ENCODE measurements around the gene CFAP57.
A peak's percentile ranks its signal among the peaks of the same experiment; 100 is the strongest.

Gene CFAP57

DNA sequence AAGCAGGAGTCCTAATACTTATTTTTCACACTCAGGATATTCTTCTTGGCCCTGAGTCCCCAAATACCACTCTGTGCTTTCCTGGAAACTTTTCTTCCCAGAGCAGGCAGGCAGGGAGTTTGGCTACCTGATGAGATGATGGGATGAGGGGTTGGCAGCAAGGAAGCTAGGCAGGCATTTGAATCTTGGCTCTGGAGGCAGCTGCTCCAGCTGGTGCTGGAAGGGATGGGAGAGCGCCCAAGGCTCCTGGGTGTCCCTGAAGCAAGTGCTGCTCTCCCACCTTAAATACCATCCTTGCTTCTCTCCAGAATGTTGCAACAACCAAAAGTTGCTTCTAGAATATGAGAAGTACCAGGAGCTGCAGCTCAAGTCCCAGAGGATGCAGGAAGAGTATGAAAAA, 49.7 kb downstream of the CFAP57 start:
- DNase-seq = no peak

DNA sequence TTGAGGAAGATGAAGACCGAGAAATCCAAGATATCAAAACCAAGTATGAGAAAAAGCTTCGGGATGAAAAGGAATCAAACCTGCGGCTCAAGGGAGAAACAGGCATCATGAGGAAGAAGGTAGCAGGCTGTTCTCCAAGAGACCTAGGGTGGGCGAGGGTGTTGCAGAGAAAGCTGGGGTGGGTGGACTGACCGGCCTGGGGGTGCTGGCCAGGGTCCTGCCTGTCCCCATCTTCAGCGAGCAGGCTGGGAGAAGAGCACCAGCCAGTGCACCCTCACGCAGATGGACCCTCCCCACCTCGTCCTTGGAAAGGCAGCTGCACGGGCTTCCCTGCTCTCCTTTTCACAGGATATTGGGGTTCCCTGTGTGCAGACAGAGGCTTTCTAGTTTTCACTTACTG, 50.7 kb downstream of the CFAP57 start:
- DNase-seq = no peak
- intact Hi-C loops (cut with DNase I) = loop anchor here (10.0 kb wide), 1 partner anchor 312 kb away; the partner anchor contains the start of gene PTPRF

More for the DNA sequence above, 49.7 kb downstream of the CFAP57 start:
- intact Hi-C loops (cut with DNase I) = loop anchor here (10.0 kb wide), 1 partner anchor 313 kb away; the partner anchor contains the start of gene PTPRF

DNA sequence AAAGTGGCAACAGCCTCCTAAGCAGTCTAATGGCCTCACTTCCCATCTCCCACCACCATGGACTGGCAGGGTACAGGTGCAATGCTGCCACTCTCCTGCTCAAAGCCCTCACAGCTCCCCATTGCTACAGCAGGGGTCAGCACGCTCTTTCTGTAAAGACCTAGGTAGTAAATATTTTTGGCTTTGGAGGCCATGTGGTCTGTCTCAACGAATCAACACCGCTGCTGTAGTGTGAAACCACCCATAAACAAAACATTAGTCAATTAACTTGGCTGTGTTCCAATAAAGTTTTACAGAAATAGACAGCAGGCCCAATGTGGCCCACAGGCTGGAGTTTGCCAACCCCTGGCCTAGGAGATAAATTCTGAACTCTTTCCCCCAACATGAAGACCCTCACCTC, 53.0 kb downstream of the CFAP57 start:
- intact Hi-C loops (cut with DNase I) = loop anchor here (10.0 kb wide), 1 partner anchor 310 kb away; the partner anchor contains the start of gene PTPRF
- no peak for DNase-seq

DNA sequence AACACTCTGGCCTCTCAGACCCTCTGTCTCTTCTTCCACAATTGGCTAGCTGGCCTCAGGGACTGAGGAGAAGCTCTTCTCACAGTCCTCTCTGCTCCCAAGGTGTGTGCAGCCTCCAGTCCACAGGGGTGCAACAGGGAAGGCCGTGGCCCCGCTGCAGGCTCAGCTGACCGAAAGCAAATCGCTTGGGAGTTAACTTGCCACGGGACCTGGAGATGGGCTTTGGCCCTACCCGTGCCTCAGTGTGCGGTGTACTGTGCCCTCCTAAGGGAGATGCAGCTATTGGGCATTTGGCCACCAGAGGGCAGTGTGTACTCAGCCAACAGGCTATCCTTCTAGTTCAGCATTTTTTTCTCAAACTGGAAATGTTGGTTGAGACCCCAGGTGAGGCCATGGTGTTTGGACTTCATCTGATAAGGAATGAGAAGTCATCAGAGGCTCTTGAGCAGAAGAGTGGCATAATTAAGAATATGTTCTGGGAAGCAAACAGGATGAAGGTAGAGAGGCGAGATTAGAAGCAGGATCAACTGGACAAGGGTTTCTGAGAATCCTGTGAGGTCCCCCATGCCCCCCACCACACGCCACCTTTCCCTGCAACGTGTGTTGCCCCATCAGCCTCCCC, 55.1 kb downstream of the CFAP57 start:
- peak; percentile 66 to 97 (median 92) for DNase-seq

DNA sequence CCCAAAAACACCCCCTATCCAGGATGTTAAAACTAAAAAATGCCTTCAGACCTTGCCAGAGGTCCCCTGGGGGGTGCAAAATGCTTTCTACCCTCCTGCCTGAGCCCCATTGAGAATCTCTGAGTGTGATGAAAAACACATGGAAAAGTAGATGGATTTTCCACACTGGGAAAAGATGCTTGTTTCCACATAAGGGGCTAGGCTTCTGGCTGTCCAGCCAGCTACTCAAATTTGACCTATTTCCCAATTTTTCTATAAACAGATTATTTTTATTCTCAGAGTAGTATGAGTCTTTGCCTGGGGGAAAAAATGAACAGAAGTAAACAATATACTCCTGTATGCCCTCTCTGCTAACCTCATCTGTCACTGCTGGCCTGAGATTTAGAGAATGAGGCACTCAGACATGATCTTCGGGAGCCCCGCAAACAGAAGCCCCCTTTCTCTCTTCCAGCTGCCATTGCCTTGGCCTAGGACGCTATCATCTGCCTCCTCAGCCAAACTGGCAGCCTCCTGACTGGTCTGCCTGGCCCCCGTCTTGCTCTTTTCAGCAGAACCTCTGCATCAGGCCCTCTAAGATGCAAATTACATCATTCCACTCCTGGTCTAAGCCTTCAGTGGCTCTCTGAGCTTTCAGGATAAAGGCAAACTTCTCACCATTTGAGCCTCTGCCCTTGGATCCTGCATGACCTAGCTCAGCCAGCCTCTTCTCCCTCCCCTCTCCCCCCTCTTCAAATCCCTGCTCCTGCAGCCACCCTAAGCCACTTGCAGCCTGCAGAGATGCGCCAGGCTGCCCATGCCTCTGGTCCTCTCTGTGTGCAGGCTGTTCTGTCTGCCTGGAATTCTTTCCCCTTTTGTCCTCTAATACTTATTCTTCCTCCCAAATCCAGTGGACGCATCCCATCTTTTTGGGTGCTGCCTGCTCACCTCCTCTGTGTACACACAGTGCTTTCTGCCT, 58.0 kb downstream of the CFAP57 start:
- no peak for DNase-seq
- intact Hi-C loops (cut with DNase I) = loop anchor here (10.0 kb wide), 1 partner anchor 305 kb away; the partner anchor contains the start of gene PTPRF

More for the DNA sequence above, 55.1 kb downstream of the CFAP57 start:
- intact Hi-C loops (cut with DNase I) = loop anchor here (1.0 to 10.0 kb wide), 2 partner anchors 187 to 308 kb away; partner anchors contain the start of gene PTPRF

DNA sequence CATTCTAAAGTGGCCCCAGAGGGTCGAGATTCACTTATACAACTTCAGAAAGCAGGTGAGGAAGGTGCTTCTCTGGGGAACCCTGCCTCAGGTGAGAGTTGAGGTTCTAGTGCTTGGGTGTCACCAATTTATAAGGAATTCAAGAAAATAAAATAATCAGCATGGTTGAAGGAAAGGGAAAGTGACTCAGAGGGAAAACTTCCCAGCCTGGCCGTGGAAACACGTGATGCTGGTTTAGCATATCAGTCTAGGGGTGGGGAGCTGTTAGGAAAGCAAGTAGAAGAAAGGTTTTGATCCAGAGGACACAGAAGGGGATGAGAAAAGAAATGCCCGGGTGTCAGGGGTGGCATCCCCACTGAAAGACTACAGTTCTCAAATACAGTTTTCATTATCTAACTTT, 59.9 kb downstream of the CFAP57 start:
- intact Hi-C loops (cut with DNase I) = no loop called here

DNA sequence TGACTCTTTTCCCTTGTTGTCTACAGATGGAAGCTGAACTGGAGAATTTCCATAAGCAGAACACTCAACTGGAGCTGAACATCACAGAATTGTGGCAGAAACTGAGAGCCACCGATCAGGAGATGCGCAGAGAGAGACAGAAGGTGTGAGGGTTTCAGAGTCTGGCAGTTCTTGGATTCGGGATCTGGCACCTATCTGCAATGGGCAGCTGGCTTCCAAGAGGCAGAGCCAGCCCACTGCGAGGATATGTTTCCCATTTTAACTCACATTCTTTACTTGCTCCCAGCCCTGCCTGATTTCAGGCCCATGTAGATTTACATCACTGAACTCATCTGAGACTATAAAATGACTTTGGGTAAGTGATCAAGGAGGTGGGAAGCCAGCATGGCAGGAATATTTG, 60.4 kb downstream of the CFAP57 start:
- peak in 7 of 10 donors; percentile 42 to 90 (median 46) for DNase-seq
- intact Hi-C loops (cut with DNase I) = no loop called here

More for the DNA sequence above, 59.9 kb downstream of the CFAP57 start:
- no peak for DNase-seq

DNA sequence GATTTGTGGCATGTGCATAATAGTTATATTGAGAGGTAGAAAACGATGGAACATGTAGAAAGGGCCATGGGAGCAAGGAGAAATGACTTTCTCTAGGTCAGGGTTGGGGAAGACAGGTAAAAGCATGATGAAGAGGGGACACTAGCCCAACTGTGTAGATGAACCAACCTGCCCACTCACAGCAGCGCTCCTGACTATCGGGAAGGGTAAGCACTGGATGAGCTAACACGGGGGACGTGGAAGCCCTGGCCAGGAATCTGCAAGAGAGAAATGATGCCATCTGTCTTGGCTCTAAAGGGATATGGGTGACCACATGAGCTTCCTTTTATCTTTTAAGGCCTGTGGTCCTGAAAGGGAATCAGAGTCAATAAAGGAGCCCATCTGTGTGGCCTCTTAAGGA, 61.5 kb downstream of the CFAP57 start:
- peak in 4 of 10 donors; percentile 19 to 86 (median 68) for DNase-seq
- intact Hi-C loops (cut with DNase I) = no loop called here

DNA sequence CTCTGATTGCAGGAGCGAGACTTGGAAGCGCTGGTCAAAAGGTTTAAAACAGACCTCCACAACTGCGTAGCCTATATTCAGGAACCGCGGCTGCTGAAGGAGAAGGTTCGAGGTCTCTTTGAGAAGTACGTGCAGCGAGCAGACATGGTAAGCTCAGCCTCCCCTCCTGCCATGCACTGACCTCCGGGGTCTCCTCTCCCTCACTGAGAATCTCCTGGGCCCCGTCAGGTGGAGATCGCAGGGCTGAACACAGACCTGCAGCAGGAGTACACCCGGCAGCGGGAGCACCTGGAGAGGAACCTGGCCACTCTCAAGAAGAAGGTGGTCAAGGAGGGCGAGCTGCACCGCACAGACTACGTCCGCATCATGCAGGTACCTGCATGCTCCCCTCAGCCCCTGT, 62.1 kb downstream of the CFAP57 start:
- DNase-seq = no peak
- intact Hi-C loops (cut with DNase I) = no loop called here

DNA sequence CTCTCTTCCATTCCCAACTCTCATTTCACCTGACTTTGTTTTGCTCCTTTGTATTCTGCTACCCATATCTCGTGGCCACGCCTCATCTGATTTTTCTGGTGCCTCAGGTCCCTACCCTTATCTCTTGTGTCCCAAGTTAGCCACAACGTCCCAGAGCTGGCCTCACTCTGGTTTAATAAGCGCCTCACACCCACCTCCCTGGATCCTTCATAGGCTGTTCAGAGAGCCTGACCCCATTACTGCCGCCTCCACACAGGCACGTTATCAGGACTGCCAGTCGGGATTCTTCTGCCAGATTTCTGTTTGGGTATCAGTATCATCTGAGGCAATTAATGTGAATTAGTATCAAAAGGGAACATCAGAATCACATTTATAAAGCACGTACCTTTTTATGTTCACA, 62.9 kb downstream of the CFAP57 start:
- intact Hi-C loops (cut with DNase I) = no loop called here
- no peak for DNase-seq

DNA sequence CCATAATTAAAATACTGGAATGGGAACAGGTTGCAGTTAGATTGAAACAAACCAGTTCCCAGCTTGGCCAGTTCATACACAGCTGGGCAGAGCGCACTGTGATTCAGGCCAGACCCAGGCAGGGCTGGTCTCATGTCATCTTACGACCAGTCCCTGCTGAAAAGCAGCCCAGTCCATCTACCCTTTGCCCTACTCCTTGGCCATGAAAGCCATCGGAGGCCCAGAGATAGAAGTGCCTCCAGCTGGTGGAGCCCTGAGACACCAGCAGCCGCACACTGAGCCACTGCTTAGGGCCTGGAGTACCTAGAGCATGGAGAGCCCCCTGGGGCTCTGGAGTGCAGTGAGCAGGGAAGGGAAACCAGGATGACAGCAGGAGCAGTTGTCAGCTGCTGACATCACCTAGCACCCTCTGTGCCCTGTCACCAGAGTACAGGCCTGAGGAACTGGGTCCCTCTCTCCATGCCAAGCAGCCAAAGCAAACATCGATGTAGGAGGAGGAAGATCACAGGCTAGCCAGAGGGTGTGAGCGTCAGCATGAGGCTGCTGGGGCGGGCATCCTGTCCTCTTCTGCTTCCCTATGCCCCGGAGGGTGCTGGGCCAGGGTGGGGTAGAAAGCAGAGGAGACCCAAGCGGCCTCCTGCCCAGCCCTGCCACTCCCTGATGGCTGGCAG, 63.5 kb downstream of the CFAP57 start:
- DNase-seq = no peak
- intact Hi-C loops (cut with DNase I) = no loop called here

DNA sequence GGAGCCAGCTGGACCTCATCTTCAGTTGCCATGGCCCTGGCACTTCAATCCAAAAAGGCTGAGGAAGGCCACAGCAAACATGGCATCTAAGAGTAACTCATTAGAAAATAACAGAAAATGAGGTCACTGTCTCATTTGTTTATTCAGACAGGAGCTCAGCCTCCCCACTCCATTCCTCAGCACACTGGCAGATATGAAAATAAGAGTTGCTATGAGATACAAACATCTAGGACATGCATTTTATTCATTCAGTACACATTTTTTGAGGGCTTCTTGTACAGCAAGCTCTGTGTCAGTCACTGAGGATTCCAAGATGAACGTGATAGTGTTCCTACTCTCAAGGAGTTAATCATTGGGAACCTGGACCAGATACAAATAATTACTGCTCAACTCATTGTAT, 65.0 kb downstream of the CFAP57 start:
- intact Hi-C loops (cut with DNase I) = no loop called here
- DNase-seq = no peak

DNA sequence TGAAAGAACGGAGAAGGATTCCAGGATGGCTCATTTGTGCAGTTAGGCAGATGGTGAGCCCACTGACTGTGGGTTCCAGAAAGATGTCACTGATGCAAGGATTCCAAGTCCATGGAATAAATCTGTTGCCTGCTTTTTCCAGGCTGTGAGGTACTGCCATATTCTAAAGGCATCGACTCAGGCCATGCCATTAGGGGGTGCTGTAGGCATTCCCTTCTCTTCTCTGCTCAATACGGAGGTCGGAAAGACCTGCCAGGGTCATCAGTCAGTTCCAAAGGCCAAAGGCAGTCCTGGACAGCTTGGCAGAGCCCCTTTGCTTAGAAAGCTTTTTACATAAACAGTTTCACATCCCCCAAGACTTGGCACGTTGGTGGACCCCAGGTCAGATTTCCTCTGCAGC, 66.0 kb downstream of the CFAP57 start:
- DNase-seq = peak in 8 of 10 donors; percentile 38 to 96 (median 74)
- intact Hi-C loops (cut with DNase I) = loop anchor here (1.0 to 2.0 kb wide), 2 partner anchors 119 to 145 kb away; no protein-coding TSS in a partner anchor

DNA sequence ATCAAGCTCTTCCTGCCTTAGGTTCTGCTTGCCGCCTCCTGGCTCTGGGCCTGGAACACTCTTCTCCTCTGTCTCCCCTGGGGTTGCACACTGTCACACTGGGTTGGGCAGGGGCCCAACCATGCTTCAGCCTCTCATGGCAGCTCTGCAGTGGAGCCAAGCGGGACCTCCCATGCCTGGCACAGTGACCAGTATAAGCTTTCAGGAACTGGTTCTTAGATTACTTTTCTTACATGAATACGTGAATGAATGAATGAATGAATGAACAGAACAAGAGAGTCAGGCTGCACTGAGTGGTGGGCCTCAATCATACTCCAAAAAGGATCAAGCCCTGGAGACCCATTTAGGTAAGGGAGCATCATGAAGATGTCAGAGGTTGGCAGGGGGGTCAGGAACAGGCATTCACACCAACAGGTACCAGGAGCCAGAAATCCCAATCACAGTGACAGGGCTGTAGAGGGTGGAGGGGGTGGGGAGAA, 66.9 kb downstream of the CFAP57 start:
- peak in 1 of 10 donors; percentile 73 for DNase-seq
- intact Hi-C loops (cut with DNase I) = loop anchor here (1.0 to 2.0 kb wide), 2 partner anchors 118 to 144 kb away; no protein-coding TSS in a partner anchor

DNA sequence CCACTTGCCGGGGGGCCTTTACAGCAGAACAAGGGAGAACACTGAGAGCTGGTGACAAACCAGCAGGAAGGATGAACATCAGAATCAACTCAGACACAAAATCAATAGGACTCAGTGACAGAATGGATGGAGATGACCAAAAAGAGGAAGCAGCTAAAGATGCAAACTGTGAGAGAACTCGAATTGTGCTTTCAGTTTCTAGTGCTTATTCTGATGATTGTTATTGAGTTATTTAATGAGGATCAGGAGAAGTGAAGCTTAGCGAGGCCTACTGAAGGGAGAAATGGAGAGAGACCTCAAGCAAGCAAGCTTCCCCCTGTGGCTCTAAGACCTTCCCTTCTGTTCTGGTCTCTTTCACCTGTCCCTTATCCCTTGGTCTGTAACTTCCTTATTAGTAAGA, 67.4 kb downstream of the CFAP57 start:
- intact Hi-C loops (cut with DNase I) = loop anchor here (2.0 kb wide), 1 partner anchor 117 kb away; no protein-coding TSS in a partner anchor
- DNase-seq = no peak

DNA sequence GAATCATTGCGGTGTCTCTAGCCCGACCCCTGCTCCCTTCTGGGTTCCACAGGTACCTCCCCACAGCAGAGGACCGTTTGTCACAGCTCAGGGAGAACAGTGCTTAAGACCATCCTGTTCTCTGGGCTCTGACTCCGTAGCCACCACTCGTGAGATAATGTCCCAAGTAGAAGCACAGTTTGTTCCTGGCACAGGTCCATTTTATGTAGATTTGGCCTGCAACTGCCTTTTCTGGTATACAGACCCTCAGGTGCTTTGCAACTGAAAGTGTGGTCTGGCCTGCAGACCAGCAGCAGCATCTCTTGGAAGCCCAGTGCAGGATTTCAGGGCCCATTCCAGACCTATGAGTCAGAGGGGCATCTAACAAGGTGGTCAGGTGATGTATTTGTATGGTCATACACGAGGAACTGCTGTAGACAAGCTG, 69.3 kb downstream of the CFAP57 start:
- DNase-seq = no peak
- intact Hi-C loops (cut with DNase I) = no loop called here

DNA sequence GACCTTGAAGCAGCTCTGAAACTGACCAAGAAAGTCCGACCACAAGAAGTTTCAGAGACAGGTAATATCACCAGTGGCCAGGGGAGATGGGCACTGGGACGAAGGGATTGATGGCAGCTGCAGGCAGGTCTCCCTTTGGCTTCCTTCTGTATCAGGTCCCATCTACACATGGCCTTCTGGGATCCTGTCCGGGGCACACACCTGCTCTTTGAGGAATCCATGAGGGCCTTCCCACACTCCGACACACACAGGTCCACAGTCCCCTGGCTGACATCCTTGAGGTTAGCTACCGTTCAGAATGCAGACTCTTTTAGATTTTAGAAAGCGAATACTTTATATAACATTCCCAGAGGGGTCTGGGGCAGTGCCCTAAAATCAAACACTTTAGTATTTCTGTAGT, 71.2 kb downstream of the CFAP57 start:
- no peak for DNase-seq
- intact Hi-C loops (cut with DNase I) = no loop called here

DNA sequence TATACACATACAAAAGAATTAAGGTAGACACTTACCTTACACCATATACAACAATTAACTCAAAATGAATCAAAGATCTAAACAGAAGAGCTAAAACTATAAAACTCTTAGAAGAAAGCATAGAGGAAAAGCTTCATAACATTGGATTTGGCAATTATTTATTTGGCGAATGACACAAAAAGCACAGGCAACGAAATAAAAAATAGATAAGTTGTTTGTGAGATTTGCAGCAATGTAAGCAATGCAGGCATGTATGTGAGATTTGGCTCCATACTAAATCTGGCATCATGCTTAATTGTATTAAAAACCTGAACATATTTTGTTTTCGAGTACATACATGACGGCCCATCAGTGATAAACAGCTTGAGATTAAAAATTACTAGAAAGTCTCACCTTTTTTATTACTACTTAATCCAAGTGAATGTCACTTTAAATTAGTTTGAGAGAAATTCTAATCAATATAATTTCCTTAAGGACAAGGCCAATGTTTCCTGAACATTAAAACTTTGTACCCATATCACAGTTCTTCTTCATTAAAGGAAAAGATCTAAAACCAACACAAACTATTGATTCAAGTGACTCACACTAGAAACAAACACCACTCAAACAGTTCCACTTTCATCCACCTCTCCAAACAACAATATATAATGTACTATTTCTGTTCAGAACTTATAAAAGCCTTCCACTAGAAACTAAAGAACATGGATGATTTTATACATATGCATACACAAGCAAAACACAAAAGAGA, 74.5 kb downstream of the CFAP57 start:
- no peak for DNase-seq
- intact Hi-C loops (cut with DNase I) = no loop called here

DNA sequence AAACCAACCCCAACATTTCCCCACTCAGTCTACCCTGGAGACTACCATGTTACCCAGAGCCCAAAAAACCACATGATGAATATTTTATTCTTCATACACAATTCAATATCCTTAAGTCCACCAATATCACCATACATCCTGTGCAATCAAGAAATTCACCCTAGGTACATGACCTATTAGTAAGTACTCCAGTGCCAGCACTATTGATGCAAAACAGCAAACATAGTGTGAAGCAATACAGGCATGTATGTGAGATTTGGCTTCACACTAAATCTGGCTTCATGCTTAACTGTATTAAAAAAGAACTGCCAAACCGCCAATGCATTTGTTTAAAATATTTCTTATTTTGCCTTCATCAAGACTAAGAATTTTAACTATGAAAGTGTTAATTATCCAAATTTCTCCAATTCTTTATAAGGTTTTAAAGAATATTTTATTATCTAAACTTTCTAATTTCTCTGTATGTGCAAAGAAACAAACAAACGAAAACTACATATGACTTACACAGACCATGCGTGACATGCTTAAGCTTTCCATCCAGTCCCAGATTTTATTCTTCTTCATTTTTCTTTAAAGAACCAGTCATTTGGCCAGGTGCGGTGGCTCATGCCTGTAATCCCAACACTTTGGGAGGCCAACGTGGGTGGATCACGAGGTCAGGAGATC, 75.3 kb downstream of the CFAP57 start:
- DNase-seq = no peak
- intact Hi-C loops (cut with DNase I) = no loop called here
